CD4-positive, alpha-beta T cell treated with Interleukin-1 beta for 1 hour (primary cell): Measurements from ENCODE around the gene SH3TC1.
A peak's percentile ranks its signal among the peaks of the same experiment; 100 is the strongest.

Source experiments
- DNase-seq, 2 donors: peaks; one replicate each; pipeline ENCODE4 v3.0.0-alpha.2; 2020 to 2022

The SH3TC1 gene

DNA sequence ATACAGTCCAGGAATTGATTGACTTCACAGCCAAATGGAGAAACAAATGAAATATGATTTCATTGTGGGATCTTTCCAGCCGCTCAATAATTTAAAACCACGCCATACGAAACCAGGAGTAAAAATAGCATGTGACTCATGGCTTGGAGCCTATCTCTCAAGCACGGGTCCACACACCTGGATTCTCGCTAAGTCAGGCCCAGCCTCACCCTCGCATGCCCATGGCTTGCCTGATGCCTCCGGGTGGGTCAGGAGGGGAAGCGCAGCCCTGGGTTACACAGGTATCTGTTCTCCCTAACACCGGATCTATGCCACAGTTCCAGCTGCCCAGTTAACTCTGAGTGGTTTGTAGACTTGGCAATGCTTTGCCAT, 34.9 kb upstream of the SH3TC1 start:
- DNase-seq, result no peak

DNA sequence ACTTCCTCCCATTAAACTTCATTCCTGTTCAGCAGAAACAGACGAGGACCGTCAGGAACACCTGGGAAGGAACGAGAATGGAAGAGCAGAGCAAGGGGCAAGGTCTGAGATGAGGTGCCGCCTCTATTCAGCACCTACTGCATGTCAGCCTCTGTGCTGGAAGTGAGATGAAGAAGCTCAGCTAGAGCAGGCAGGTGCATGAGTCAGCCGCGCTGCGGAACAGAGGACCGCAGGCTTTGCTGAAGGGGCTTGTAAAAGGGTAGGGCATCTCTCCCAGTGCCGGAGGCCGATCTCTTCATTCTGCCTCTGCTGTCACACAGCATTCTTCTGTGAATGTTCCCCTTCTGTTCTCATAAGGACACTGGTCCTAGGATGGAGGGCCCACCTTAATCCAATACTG, 34.4 kb upstream of the SH3TC1 start:
- no peak for DNase-seq

DNA sequence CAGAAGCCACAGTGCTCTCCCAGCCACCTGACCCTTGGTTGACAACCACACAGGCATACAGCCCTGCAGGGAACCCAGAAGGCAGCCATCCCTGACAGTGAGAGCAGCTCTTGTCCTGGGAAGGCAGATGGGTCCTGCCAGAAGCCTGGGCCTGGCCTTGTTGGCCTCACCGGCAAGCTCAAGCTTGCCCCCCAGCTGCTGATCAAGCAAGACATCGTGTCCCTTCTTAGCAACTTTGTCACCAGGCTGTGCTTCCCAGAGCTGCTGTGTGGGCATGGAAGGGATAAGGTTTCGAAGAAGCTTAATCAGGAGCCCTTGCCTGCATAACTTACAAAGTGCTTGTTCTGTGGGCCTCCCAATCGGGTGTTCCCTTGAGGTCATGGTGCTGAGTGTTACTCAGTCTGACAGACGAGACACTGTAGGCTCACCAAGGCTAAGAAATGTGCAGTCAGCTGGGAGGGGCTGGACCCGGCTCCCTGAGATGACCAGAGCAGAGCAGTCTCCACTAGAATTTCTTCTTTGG, 33.7 kb upstream of the SH3TC1 start:
- no peak for DNase-seq

DNA sequence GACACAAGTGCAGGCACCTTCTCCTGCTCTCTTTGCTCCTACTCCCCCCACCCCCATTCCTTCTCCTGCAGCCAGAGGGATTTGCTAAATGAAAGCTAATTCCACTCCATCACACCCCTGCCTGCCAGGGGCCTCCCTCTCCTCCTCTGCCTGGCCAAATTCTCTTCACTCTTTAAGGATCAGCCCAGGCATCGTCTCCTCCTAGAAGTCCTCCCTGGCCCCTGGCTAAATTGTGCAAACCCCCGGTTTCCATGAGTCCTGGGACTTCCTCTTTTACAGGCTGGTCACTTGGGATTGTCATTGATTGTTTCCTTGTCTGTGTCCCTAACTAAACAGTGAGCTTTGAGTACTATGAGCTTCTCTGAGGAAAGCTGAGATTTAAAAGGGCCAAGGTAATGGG, 31.8 kb upstream of the SH3TC1 start:
- no peak for DNase-seq

DNA sequence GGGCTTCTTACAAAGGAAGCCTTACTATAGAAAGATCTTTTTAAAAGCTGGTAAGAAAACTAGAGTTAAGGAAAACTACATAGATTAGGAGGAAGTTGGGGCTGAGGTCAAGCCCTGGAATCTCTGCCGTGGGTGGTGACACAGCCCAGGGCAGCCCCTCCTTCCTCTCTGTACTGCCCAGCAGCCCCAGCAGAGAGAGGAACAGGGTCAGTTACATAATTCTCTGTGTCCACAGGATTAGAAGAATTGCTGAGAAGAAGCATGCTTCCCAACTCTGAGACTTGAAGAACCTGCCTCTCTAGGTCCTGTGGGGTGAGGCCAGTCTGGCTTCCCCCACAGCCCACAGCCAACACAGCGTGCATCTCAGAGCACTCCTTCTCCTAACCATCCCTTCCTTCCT, 31.3 kb upstream of the SH3TC1 start:
- peak in 1 of 2 donors; percentile 52 for DNase-seq

DNA sequence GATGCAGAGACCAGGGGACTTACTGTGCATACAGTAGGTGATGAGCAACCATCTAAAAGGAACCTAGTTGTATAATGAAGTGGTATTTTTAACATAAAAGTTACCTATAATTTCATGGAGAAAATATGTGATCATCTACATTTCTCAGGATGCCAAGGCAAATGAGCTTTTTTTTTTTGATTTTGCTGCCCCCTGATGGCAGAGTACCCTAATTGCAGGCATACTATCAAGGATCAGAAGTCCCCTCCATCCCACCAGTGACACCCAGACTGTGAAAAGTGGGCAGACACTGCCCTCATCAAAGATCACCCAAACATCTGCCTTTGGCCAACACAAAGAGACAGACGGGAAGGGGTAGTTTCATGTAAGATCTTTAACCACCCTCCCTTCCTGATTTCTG, 30.9 kb upstream of the SH3TC1 start:
- no peak for DNase-seq

DNA sequence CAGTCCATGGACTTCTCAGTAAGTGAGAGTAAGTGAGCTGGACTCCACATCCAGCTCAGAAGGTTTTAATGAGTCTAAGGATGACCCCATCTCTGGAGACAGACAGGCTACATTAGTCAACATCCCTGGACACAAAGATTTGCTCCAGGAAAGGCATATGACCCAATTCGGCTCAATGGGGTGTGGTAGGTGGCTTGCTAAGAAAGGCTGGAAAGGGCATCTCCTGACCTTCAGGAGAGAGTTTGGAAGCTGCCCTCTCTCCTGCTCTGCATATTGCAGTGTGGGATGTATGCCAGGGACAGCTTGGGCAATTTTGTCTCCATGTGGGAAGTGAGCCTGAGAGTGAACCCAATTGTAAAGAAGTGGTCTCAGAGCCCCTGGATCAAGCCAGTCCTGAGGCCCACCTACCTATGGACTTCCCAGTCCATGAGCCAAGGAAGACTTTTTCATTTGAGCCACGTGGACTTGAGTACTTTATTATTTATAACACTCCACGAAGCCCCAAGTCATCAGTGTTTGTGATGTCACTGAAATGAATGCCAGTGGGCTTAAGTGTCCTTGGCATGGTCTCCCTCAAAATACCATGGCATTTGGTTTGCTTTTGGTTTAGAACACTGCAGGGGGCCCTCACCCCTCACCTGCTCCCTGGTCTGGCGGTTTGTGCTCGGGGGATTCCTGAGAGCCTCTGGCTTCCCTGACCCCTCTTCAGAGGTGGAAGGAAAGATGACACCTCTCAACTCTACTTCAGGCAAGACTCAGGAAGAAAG, 30.1 kb upstream of the SH3TC1 start:
- DNase-seq, result no peak

DNA sequence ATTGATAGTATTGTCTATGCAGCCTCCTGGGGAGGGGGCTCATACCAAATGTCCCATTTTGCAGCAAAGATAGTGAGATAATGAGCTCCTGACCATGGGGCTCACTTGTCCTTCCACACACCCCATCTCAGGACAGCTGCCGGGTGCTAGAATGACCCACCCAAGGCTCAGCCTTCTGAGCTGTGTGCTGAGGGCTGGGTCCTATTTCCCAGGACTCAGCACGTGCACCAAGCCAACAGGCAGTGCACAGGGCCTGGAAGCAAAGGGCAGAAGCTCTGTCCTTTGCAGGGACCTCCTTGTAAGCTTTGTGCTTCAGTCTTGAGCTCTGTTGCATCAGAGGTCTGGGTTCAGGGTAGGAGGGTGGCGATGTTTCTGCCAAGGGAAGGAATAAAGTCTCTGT, 29.3 kb upstream of the SH3TC1 start:
- no peak for DNase-seq

DNA sequence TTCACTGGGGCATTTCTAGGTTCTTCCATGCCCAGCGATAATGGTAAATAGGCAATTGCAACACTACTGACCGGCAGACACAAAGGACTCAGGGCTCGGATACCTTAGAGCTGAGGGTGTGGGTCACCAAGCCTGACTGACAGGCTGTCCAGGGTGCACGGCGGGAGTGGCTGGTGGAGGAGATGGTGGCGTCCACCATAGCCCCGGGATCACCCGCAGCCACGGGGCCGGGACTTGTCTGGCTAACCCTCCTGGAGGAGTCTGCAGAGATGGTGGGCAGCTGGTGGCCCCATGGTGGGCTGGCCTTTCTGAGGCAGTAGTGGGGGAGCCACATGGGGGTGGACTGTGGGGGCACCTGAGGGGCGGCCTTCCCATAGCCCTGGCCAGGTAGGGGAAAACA, 28.7 kb upstream of the SH3TC1 start:
- DNase-seq, result no peak

DNA sequence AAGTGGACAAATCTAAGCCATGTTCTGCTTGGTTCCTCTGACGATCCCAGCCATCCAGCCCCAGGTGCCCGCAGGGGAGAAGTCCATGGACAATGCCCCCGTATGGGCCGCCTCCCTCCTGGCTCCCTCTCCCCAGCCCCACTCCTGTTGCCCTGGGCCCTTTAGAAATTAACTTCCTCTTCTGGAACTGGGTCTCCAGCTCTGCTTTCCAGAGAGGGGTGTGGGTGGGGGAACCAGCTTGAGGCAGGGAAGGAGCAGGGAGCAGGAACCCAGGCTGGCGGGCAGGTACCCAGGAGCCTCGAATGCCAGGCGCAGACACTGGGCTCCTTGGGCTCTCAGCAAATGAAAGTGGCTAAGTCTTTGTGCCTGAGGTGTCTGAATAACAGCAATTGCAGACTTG, 27.8 kb upstream of the SH3TC1 start:
- DNase-seq, result no peak

DNA sequence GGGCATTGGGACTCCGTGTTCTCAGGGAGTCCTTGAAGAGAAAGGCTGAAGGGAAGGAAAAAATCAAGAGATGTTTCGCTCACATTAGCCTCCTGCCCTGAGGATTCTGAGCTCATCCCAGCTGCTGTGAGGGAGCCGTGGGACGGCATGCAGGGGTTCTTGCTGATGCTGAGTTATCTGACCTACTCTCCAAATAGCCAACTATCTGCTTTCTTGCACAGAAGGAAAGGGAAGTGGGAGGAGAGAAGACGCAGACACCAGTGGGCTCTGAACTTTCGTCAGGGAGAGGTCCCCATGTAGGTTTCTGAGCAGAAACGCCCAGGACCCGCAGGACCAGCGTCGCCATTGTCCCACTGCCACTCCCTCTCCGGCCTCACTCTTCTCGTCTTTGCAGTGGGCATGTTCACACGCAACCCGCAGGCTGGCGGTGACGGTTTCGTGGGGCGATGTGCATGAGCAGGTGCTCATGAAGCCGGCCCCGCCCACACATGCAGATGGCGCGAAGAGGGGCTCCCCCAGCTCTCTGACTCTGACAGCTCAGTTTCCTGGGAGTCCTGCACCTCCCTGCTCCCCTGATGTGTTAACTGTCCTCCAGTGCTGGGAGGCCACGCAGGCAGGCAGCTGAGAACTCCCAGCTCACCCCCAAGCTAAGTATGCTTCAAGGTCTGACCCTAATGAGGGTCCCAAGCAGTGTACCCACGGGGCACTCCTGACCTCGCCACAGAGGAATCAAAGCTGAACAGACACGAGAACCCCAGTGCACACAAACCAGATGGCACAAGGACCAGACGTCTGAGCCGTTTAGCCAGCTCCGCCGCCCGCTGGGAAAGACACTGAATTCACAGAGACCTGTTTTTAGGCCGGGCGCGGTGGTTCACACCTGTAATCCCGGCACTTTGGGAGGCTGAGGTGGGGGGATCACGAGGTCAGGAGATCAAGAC, 26.8 kb upstream of the SH3TC1 start:
- peak in 1 of 2 donors; percentile 51 for DNase-seq

DNA sequence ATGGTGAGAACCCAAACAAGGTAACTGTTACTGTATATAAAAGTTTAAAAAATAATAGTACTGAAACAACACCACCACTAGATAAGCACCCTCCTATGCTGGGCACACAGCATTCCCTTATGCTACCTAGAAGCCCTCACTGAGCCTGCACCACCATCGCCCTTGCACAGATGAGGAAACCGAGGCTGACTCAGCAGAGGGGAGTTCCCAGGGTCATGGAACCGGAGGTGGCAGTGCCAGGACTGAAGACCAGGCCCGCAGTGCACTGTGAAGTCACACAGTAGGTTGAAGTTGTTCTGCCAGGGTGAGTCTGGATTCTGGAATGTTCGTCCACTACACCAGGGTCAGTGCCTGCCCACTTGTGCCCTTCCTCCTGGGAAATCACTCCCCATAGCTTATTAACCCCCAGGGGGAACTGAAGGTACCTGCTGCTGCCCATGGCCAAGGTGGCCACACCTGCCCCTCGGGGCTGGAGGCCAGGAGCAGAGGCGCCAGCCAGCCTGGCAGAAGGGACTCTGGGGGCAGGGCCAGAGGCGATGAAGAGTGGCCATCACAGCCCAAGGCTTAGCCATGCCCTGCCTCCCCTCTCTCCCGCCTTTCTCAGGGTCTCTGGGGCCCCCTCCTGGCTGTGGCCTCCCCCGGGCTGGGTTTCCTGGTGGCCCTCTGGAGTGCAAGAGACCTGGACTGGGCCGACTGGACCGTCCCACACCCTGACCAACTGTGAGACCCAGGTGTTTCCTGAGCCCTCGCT, 25.4 kb upstream of the SH3TC1 start:
- DNase-seq, result no peak

DNA sequence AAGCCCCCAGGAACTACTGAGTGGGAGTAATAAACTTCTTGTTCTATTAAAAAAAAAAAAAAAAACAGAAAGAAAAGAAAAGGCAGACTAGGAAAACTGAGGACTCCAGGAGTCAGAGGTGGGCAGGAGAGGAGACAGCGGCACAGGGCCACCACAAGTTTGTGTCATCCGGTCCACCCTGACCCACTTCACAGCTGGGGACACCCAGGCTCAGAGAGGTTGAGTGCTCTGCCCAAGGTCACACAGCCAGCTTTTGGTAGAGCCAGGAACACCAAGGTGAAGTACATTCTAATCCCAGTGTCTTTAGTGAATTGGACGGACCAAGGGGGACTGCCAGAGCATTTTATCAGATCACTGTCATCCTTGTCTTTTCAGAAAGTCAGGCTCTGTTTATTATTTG, 24.1 kb upstream of the SH3TC1 start:
- no peak for DNase-seq

DNA sequence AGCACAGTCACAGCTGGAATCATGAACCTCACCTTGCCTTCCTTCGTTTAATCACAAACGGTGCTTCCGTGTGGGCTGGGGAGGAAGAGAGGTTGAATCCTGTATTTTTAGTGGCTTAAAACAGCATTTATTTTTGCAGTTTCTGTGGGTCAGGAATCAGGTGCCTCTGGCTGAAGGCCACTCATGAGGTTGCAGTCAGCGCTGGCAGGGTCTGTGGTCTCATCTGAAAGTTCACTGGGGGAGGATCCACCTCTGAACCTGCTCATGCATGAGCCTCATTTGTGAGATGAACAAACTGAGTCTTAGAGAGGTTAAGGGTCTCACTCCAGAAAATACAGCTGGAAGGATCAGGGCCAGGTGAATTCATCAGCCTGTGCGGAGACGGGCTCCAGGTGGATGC, 23.4 kb upstream of the SH3TC1 start:
- no peak for DNase-seq

DNA sequence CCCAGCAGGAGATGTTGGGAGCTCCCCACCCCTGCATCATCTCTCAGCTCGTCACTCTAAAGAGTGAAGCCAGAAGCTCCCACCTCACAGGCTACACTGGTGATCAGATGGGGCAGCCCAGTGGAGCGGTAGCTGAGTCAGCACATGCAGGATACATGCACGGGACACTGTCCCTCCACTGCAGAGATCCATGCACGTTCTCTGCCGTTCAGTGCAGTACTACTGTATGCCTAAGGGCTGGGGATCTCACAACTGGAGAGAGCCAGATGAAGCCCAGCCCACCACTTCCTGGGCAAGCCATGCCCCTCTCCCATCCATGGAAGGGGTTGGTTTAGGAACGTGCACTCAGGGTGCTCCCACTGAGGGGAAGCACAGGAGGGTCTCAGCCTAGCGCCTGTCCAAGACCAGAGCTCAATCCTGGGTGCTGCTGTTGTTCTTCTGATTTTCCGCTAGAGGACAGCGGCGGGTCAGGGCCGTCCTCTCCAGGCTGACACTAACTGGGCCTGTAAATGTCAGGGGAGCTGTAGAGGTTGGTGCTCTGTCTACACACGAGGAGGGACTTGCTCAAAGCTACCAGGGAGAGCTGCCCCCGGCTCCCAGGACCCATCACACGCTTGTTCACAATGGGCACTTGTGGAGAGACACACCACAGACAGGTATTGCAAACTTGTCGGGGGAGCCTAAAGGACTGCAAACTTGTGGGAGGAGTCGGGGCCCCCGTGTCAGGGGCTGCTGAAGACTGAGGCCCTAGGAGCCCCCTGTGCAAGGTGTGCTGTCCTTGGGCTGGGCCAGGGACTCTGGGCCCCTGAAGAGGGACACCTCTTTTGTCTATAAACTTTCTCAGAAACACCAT, 22.3 kb upstream of the SH3TC1 start:
- DNase-seq, result peak; percentile 44 to 62

DNA sequence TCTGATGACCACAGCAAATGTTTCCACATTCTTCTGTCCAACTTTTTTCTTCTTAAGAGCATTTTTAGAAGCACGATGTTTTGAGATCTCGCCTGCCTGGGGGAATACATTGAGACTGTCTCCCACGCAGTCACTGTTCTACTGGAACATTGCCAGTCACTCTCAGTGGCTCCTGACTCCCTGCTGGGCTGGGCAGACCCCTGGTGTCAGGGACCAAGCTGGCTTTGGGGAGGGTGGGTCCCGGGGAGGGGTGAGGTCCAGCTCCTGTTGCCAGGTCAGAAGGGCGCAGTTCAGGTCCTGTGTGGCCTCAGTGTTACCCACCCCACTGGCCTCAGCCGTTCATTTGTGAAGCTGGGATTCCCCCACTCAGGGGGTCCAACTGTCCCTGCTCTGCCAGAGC, 21.5 kb upstream of the SH3TC1 start:
- DNase-seq, result no peak

DNA sequence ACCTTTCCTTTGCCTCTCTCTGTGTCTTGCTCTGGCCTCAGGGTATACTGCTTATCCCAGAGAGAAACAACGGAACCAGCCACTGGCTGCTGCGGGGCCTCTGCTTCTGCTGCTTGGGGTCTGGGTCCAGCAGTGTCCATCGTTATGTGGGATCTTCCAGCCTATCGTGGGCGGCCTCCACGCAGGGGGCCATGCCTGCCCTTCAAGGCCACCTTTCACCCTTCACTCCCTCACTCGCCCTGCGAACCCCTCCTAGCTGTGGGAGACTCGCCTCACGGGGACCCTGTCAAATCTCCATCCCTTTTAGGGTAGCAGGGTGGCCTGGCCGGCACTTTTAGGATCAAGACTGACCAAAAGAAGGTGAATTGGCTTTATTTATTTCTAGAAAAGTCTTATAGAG, 21.1 kb upstream of the SH3TC1 start:
- no peak for DNase-seq

DNA sequence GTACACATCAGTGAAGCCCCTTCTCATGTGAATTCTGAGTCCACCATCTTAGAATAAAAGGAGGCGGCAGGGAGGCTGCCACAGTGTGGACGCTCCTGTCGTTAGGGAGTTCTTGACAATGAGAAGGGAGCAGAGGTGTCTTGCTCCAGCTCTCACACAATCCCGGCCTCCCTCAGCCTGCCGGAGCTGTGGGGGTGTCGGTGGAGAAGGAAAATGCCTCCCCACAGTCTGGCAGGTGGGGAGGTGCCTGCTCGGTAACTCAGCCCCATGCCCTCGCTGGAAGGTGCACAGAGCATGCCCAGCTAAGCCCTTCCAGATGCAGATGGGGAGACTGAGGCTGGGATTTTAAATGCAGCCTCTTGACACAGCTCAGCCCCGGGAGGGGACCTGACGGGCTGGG, 20.0 kb upstream of the SH3TC1 start:
- no peak for DNase-seq

DNA sequence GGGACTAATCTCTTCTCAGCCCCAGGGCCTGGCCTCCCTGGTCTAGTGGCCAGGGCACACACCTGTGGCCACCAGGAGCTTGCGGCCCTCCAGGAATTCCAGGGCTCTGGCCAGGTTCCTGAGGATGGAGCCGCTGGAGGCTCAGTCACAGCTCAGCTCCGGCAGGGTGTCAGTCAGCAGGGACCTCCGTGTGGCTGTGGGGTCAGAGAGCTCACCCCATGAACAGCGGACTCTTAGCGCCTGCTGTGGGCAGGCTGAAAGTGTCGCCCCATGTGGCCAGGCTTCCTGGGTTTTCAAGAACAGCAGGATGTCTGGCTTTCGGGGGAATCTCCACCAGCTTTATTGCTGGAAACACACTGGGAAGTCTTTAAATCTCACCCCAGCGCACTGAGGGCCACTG, 19.3 kb upstream of the SH3TC1 start:
- no peak for DNase-seq

DNA sequence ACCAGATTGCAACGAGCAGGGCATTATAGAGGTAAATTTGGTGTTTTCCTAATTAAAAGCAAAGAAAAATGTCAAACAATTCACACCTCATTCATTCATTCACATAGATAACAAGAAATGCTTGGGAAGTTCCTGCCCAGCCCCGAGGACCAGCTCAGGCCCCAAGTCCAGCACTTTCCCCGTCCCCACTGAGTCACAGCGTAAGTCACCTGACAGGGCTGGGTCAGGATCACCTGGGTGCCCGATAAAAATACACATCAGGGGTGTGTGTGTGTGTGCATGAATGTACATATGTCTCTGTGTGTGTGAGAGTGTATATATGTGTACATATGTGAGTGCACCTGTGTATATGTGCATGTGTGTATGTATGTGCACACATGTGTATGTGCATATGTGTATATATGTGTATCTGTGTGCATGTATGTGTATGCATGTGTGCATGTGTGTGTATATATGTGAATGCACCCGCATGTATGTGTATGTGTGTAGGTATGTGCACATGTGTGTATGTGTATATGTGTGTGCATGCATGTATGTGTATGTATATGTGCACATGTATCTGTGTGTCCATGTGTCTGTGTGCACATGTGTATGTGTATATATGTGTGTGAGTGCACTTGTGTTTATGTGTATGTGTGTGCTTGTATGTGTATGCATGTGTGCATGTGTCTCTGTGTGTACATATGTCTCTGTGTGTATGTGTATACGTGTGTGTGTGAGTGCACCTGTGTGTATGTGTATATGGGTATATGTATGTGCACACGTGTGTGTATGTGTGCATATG, 18.6 kb upstream of the SH3TC1 start:
- no peak for DNase-seq

DNA sequence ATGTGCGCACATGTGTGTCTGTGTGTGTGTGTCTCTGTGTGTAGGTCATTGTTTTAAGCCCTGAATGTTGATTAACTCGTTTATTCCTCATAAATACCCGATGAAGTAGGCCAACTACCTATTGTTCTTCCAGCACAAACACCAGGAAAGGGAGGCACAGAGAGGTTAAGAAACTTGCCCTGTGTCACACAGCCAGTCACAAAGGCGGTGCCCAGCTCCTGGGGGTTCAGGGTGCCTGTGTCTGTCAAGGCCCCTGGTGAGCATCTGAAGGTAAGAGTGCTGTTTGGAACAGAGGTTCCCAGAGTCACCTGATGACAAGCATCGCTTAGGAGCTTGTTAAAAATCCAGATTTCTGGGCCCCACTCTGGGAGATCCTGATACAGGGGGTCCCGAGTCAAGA, 18.0 kb upstream of the SH3TC1 start:
- DNase-seq, result no peak

DNA sequence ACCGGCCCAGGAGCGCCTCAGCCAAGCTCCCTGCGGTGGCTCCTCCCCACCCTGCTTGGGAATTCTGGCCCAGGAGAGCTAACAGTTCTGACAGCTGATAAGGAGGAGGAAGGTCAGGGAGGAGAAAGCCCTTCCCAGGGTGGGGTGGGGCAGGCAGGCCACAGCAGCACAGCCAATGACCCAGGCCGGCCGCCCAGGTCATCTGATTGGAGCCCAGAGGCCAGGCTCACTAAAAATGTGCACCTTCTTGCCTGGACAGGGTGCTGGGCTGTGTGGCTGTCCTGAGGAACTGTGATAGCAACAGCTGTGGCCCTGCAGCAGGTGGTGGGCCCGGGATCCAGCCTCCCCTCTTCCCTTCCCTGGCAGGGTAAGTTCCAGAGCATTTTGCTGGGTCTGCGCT, 17.2 kb upstream of the SH3TC1 start:
- DNase-seq, result no peak
